ENCODE data around the gene KRTAP4-2.
"Not testable (repeated sequence)": the region's sequence is repeated elsewhere in the genome, so short reads cannot be mapped to it uniquely, and the experiment has no call there.

KRTAP4-2 gene

DNA sequence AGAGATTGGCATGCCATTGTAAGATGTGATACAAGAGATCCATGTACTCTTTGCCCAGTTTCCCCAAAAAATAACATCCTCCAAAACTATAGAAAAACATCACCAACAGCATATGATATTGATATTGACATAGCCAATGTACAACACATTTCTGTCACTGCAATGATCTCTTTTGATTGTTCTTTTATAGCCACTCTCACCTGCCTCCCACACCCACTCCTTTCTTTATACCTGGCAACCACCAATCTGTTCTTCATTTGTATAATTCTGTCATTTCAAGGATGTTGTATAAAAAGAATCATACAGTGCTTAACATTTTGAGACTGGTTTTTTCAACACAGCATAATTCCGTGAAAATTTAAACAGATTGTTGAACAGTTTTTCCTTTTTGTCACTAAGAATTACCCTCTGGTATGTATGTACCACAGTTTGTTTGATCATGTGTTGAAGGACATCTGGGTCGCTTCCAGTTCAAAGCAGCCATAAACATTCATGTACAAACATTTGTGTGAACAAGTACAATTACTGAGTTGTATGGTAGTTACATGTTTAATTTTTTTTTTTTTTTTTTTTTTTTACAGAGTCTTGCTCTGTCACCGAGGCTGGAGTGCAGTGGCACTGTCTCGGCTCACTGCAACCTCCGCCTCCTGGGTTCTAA is 21.5 kb upstream of the KRTAP4-2 start:
- no peak for ATAC-seq (ENCODE audit: insufficient read depth, low read depth)
- TF ChIP-seq, protein P1, sequence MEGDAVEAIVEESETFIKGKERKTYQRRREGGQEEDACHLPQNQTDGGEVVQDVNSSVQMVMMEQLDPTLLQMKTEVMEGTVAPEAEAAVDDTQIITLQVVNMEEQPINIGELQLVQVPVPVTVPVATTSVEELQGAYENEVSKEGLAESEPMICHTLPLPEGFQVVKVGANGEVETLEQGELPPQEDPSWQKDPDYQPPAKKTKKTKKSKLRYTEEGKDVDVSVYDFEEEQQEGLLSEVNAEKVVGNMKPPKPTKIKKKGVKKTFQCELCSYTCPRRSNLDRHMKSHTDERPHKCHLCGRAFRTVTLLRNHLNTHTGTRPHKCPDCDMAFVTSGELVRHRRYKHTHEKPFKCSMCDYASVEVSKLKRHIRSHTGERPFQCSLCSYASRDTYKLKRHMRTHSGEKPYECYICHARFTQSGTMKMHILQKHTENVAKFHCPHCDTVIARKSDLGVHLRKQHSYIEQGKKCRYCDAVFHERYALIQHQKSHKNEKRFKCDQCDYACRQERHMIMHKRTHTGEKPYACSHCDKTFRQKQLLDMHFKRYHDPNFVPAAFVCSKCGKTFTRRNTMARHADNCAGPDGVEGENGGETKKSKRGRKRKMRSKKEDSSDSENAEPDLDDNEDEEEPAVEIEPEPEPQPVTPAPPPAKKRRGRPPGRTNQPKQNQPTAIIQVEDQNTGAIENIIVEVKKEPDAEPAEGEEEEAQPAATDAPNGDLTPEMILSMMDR (IDR thresholded peaks at IDR 0.05; ENCODE audit: borderline replicate concordance, extremely low read depth, low read length, poor library complexity, severe bottlenecking), result no peak
- TF ChIP-seq EZH2 (IDR thresholded peaks at IDR 0.05; ENCODE audit: borderline replicate concordance, low read depth, low read length, severe bottlenecking), result no peak
- no peaks in the 10 kb centered on the region for H3K36me3 ChIP-seq (ENCODE audit: insufficient read depth, low read length)

GRCh38 chr17:41196068-41196467 is 18.0 kb upstream of the KRTAP4-2 start:
- no peaks in the 10 kb centered on the region for H3K27me3 ChIP-seq (ENCODE audit: insufficient read depth, low read length, poor library complexity)
- no peaks in the 10 kb centered on the region for H4K20me1 ChIP-seq (ENCODE audit: insufficient read depth, low read length)
- no peaks in the 10 kb centered on the region for H3K4me1 ChIP-seq (ENCODE audit: insufficient read depth, low read length)
- no peaks in the 10 kb centered on the region for H3K36me3 ChIP-seq (ENCODE audit: insufficient read depth, low read length)
- H3K79me2 ChIP-seq (ENCODE audit: insufficient read depth, low read length), result no peaks in the 10 kb centered on the region
- TF ChIP-seq, protein P1 (IDR thresholded peaks at IDR 0.05; ENCODE audit: borderline replicate concordance, extremely low read depth, low read length, poor library complexity, severe bottlenecking), result no peak
- TF ChIP-seq EZH2 (IDR thresholded peaks at IDR 0.05; ENCODE audit: borderline replicate concordance, low read depth, low read length, severe bottlenecking), result no peak
- ATAC-seq (ENCODE audit: insufficient read depth, low read depth), result no peak
- H3K9ac ChIP-seq (ENCODE audit: low read depth, low read length), result no peak overlapping the region
- no peak overlapping the region for H3K27ac ChIP-seq (ENCODE audit: low read length)
- no peak overlapping the region for H3K4me2 ChIP-seq (ENCODE audit: insufficient read depth, low read length)
- no peak overlapping the region for H3K4me3 ChIP-seq (ENCODE audit: low read depth in 1 of 2, low read length in 2 of 2)
- no peak overlapping the region for H2AFZ ChIP-seq (ENCODE audit: low read depth, low read length)
- no peak for DNase-seq
- H3K9me3 ChIP-seq (ENCODE audit: insufficient read depth, low read length, severe bottlenecking), result no peaks in the 10 kb centered on the region

More for the DNA sequence above, 21.5 kb upstream of the KRTAP4-2 start:
- no peak overlapping the region for H3K9ac ChIP-seq (ENCODE audit: low read depth, low read length)
- no peak overlapping the region for H2AFZ ChIP-seq (ENCODE audit: low read depth, low read length)
- H3K4me3 ChIP-seq (ENCODE audit: low read depth in 1 of 2, low read length in 2 of 2), result no peak overlapping the region
- no peak for DNase-seq
- no peaks in the 10 kb centered on the region for H4K20me1 ChIP-seq (ENCODE audit: insufficient read depth, low read length)
- no peak overlapping the region for H3K27ac ChIP-seq (ENCODE audit: low read length)
- H3K79me2 ChIP-seq (ENCODE audit: insufficient read depth, low read length), result no peaks in the 10 kb centered on the region
- no peaks in the 10 kb centered on the region for H3K4me1 ChIP-seq (ENCODE audit: insufficient read depth, low read length)
- no peaks in the 10 kb centered on the region for H3K27me3 ChIP-seq (ENCODE audit: insufficient read depth, low read length, poor library complexity)
- no peak overlapping the region for H3K4me2 ChIP-seq (ENCODE audit: insufficient read depth, low read length)
- no peaks in the 10 kb centered on the region for H3K9me3 ChIP-seq (ENCODE audit: insufficient read depth, low read length, severe bottlenecking)

- no peak overlapping the region for H3K27ac ChIP-seq (ENCODE audit: low read length)
- H3K4me3 ChIP-seq (ENCODE audit: low read depth in 1 of 2, low read length in 2 of 2), result no peak overlapping the region
- no peak overlapping the region for H2AFZ ChIP-seq (ENCODE audit: low read depth, low read length)
- H4K20me1 ChIP-seq (ENCODE audit: insufficient read depth, low read length), result no peaks in the 10 kb centered on the region
- TF ChIP-seq, protein P1 (IDR thresholded peaks at IDR 0.05; ENCODE audit: borderline replicate concordance, extremely low read depth, low read length, poor library complexity, severe bottlenecking), result no peak
- TF ChIP-seq EZH2 (IDR thresholded peaks at IDR 0.05; ENCODE audit: borderline replicate concordance, low read depth, low read length, severe bottlenecking), result no peak
- no peaks in the 10 kb centered on the region for H3K4me1 ChIP-seq (ENCODE audit: insufficient read depth, low read length)
- H3K4me2 ChIP-seq (ENCODE audit: insufficient read depth, low read length), result no peak overlapping the region
- H3K79me2 ChIP-seq (ENCODE audit: insufficient read depth, low read length), result no peaks in the 10 kb centered on the region
- DNase-seq (no peak), ATAC-seq (ENCODE audit: insufficient read depth, low read depth) (no peak)
- peaks cover 3% of the 10 kb centered on the region for H3K27me3 ChIP-seq (ENCODE audit: insufficient read depth, low read length, poor library complexity)
- no peaks in the 10 kb centered on the region for H3K36me3 ChIP-seq (ENCODE audit: insufficient read depth, low read length)
- no peaks in the 10 kb centered on the region for H3K9me3 ChIP-seq (ENCODE audit: insufficient read depth, low read length, severe bottlenecking)
- no peak overlapping the region for H3K9ac ChIP-seq (ENCODE audit: low read depth, low read length)
Measured at GRCh38 chr17:41190328-41190727, 12.3 kb upstream of the KRTAP4-2 start.

DNA sequence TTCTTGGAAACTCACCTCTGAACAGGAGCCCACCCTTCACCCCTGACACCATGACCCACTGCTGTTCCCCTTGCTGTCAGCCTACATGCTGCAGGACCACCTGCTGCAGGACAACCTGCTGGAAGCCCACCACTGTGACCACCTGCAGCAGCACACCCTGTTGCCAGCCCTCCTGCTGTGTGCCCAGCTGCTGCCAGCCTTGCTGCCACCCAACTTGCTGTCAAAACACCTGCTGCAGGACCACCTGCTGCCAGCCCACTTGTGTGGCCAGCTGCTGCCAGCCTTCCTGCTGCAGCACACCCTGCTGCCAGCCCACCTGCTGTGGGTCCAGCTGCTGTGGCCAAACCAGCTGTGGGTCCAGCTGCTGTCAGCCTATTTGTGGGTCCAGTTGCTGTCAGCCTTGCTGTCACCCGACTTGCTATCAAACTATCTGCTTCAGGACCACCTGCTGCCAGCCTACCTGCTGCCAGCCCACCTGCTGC is 11.9 kb upstream of the KRTAP4-2 start, which contains the start of gene KRTAP9-1:
KRTAP9-1 (plus strand) TSS at position 51 of the 482 bp plus-strand sequence; CDS start at position 51, 0 bp downstream.
- H3K9ac ChIP-seq (ENCODE audit: low read depth, low read length); ATAC-seq (ENCODE audit: insufficient read depth, low read depth); DNase-seq; H2AFZ ChIP-seq (ENCODE audit: low read depth, low read length); H3K27me3 ChIP-seq (ENCODE audit: insufficient read depth, low read length, poor library complexity); H4K20me1 ChIP-seq (ENCODE audit: insufficient read depth, low read length); H3K79me2 ChIP-seq (ENCODE audit: insufficient read depth, low read length); H3K27ac ChIP-seq (ENCODE audit: low read length); H3K4me1 ChIP-seq (ENCODE audit: insufficient read depth, low read length); H3K9me3 ChIP-seq (ENCODE audit: insufficient read depth, low read length, severe bottlenecking); H3K4me3 ChIP-seq (ENCODE audit: low read depth in 1 of 2, low read length in 2 of 2); H3K36me3 ChIP-seq (ENCODE audit: insufficient read depth, low read length); H3K4me2 ChIP-seq (ENCODE audit: insufficient read depth, low read length): not testable (repeated sequence)
